AG04450 (cell line): ENCODE data around the gene ADCK2. TPM values are rescaled to one million over a fixed set of nuclear protein-coding genes. Genes with fewer than 3 reads are reported as not detected.
"Not testable (repeated sequence)": the region's sequence is repeated elsewhere in the genome, so short reads cannot be mapped to it uniquely, and the experiment has no call there.

ENCODE experiments used
- CTCF ChIA-PET: fragments of 300-600, 350-600 bp; formaldehyde crosslinking; extraction: SDS; loops from one replicate; lab custom pipeline; 2022; ENCODE audit warnings: antibody characterized with exemption, inconsistent platforms; lab: Charles Lee
- POLR2A ChIA-PET: fragments of 350-600 bp; formaldehyde crosslinking; extraction: SDS; loops from one replicate; lab custom pipeline; 2021; ENCODE audit warnings: antibody characterized with exemption, inconsistent platforms; lab: Yijun Ruan, JAX
- DNase-seq: peaks from one replicate; pipeline ENCODE4 v3.0.0-alpha.2; 2011; ENCODE audit warnings: low read depth, low spot score
- H3K27ac ChIP-seq: one replicate; pipeline ENCODE4 v1.5.1; 2012; ENCODE audit warnings: low read depth, low read length, control low read depth
- H3K27me3 ChIP-seq: one replicate; pipeline ENCODE4 v1.6.0; 2012; ENCODE audit warnings: low read length; ENCODE audit not compliant: control insufficient read depth, insufficient read depth
- H3K4me3 ChIP-seq: 2 replicates; pipeline ENCODE4 v1.5.1; 2011; ENCODE audit warnings: mild to moderate bottlenecking, low read depth, low read length, control low read depth
- H3K9me3 ChIP-seq: 2 replicates; pipeline ENCODE4 v1.5.1; 2012; ENCODE audit warnings: low read length; ENCODE audit not compliant: control insufficient read depth, insufficient read depth
- polyA plus RNA-seq: library from polyadenylated mRNA; depleted of rRNA; stranded (reverse); fragments of >200 nt; gene quantifications from 2 replicates; pipeline ENCODE4 v1.2.3, GENCODE V29; 2011
- TF ChIP-seq, protein P1 (sequence below): IDR thresholded peaks from 2 replicates; pipeline ENCODE4 v1.5.1; 2011; ENCODE audit warnings: low read depth, low read length, control low read depth, inconsistent platforms

Gene ADCK2
- polyA plus RNA-seq, 1 experiment: 8.2 TPM

DNA sequence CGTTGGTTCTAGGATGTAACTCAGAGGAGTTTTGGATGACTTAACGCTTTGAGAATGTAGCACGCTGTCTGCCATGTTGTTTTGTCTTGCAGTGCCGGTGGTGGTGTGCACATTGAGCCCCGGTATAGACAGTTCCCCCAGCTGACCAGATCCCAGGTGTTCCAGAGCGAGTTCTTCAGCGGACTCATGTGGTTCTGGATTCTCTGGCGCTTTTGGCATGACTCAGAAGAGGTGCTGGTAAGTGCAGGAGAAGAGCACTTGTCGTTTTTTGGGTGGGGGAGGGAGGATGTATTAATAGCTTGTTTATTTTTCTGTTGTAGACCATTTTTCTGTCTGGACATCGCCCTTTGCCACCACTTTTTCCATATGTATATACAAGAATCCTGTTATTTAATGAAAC lies 30.0 kb downstream of the ADCK2 start:
- no peaks in the 10 kb centered on the region for H3K27me3 ChIP-seq
- H3K27ac ChIP-seq: no peak overlapping the region
- TF ChIP-seq, protein P1, sequence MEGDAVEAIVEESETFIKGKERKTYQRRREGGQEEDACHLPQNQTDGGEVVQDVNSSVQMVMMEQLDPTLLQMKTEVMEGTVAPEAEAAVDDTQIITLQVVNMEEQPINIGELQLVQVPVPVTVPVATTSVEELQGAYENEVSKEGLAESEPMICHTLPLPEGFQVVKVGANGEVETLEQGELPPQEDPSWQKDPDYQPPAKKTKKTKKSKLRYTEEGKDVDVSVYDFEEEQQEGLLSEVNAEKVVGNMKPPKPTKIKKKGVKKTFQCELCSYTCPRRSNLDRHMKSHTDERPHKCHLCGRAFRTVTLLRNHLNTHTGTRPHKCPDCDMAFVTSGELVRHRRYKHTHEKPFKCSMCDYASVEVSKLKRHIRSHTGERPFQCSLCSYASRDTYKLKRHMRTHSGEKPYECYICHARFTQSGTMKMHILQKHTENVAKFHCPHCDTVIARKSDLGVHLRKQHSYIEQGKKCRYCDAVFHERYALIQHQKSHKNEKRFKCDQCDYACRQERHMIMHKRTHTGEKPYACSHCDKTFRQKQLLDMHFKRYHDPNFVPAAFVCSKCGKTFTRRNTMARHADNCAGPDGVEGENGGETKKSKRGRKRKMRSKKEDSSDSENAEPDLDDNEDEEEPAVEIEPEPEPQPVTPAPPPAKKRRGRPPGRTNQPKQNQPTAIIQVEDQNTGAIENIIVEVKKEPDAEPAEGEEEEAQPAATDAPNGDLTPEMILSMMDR: no peak
- DNase-seq: no peak
- ChIA-PET POLR2A (interaction anchor here (0.6 kb wide), 2 partner anchors 47 to 557 kb away, joined by 4 read pairs; no protein-coding TSS in a partner anchor), CTCF (interaction anchor here (0.6 to 2.2 kb wide), 5 partner anchors 19 to 831 kb away, joined by 3 to 8 read pairs (median 6); no protein-coding TSS in a partner anchor)
- H3K9me3 ChIP-seq: no peaks in the 10 kb centered on the region
- H3K4me3 ChIP-seq: no peak overlapping the region

DNA sequence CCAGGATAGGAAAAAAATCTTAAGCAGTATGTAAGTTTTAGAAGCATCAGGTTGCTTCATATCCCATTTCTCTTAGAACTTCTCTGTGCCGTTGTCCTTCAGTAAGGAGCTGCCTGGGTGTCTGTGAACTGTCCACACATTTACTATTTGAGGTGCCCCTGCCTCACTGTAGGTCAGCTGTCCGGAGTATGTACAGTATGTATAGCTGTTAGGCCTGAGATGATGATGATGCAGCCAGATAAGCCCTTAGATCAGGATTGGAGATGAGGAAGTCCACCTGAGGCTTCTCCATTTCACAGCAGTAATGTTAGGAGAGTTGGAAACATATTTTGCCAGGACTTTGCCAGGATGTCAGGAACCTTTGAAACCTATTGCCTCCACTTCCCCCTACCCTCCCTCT lies 31.5 kb downstream of the ADCK2 start:
- Histone ChIP-seq H3K9me3 (no peaks in the 10 kb centered on the region), H3K27me3 (no peaks in the 10 kb centered on the region), H3K4me3 (no peak overlapping the region), H3K27ac (no peak overlapping the region)
- TF ChIP-seq, protein P1: no peak
- ChIA-PET CTCF (no interaction called here), POLR2A (no interaction called here)
- no peak for DNase-seq

DNA sequence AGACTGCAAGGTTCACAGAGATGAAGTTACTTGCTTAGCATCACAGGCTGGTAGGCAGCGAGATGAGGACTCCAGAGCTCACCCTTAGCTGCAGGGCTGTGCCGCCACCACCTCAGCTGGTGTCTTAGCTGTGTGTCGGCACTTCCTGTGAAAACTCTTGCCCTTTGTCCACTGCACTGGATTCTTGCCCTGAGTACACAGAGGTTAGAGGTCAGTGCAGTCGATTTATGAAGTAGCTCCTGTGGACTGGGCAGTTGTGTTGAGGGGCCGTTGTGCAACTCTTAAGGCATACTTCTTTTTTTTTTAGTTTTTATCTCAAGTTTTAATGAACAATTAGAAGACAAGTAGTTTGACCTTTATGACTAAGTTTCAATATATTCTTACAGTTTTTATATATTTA lies 34.4 kb downstream of the ADCK2 start:
- Histone ChIP-seq H3K27me3 (no peaks in the 10 kb centered on the region), H3K4me3 (no peak overlapping the region), H3K9me3 (no peaks in the 10 kb centered on the region), H3K27ac (no peak overlapping the region)
- no peak for DNase-seq
- TF ChIP-seq, protein P1: no peak
- ChIA-PET POLR2A (no interaction called here), CTCF (no interaction called here)

DNA sequence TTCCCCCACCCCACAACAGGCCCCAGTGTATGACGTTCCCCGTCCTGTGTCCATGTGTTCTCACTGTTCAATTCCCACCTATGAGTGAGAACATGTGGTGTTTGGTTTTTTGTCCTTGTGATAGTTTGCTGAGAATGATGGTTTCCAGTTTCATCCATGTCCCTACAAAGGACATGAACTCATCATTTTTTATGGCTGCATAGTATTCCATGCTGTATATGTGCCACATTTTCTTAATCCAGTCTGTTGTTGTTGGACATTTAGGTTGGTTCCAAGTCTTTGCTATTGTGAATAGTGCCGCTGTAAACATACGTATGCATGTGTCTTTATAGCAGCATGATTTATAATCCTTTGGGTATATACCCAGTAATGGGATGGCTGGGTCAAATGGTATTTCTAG lies 36.0 kb downstream of the ADCK2 start:
- CTCF ChIA-PET: not testable (repeated sequence)

DNA sequence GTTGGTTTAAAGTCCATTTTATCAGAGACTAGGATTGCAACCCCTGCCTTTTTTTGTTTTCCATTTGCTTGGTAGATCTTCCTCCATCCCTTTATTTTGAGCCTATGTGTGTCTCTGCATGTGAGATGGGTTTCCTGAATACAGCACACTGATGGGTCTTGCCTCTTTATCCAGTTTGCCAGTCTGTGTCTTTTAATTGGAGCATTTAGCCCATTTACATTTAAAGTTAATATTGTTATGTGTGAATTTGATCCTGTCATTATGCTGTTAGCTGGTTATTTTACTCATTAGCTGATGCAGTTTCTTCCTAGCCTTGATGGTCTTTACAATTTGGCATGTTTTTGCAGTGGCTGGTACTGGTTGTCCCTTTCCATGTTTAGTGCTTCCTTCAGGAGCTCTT lies 39.6 kb downstream of the ADCK2 start:
- H3K9me3 ChIP-seq, H3K27me3 ChIP-seq, H3K4me3 ChIP-seq, CTCF ChIA-PET, POLR2A ChIA-PET, DNase-seq, H3K27ac ChIP-seq: not testable (repeated sequence)

More for the DNA sequence above, 36.0 kb downstream of the ADCK2 start:
- H3K9me3 ChIP-seq, DNase-seq, H3K27ac ChIP-seq, H3K27me3 ChIP-seq, POLR2A ChIA-PET, H3K4me3 ChIP-seq: not testable (repeated sequence)

DNA sequence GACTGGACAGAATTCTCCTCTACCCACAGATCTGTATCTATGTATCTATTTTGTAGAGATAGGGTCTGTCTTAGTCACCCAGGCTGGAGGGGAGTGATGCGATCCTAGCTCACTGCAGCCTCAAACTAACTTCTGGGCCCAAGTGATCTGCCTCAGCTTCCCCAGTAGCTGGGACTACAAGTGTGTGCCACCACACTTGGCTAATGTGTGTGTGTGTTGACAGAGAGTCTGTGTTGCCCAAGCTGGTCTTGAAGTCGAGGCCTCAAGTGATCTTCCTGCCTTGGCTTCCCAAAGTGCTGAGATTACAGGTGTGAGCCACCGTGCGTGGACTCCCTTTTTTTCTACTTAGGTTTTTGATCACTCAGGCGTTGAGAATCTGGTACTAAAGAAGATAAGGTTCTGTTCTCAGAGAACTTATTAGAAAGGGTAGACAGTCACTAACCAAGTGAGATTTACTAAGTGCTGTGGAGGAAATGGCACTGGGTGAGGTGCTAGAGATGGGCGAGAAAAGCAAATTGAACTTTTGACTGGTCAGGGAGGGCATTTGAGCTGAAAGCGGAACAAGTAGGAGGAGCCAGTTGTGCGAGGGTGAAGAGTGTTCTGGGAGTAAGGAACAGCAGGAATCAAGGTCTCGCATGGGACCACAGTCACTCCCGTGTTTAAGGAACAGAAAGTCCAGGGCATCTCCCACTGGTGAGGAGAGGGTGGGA lies 41.7 kb downstream of the ADCK2 start:
- H3K9me3 ChIP-seq: no peaks in the 10 kb centered on the region
- TF ChIP-seq, protein P1: no peak
- no peak overlapping the region for H3K4me3 ChIP-seq
- POLR2A ChIA-PET: no interaction called here
- no peaks in the 10 kb centered on the region for H3K27me3 ChIP-seq
- no peak overlapping the region for H3K27ac ChIP-seq
- DNase-seq: no peak
- CTCF ChIA-PET: interaction anchor here (0.7 kb wide), 1 partner anchor 12 kb away, joined by 5 read pairs; no protein-coding TSS in a partner anchor
